ENCODE measurements around the gene DOCK2. TPM values are rescaled to one million over a fixed set of nuclear protein-coding genes. Genes with fewer than 3 reads are reported as not detected.

The DOCK2 gene
- polyA plus RNA-seq, 1 of the 3 experiments (the other 2 are of a cell fraction) = 3.8 TPM

DNA sequence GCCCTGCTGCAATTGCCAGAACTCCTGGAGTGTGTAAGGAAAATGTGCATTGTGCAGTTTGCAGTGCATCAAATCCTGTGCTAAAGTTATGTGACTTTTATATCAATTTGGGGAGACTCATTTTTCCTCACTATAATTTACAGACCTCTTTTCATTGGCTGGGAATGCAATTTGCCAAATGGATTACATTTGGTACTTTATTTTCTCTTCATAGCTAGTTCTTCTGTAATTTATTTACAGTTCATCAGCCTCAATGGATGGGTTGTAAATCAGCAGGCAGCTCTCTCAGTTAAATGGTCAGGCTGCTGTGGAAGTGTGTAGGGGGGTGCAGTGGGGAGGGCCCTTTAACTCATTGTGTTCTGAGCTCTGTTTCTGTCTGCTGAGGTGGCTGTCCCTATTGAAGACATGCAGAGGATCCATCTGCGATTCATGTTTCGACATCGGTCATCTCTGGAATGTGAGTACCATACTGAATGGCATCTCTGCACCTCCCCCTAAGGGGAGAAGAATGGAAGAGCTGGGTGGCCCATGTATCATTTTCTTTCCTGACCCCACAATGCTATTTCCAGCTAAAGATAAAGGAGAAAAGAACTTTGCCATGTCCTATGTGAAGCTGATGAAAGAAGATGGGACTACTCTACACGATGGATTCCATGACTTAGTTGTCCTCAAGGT lies 74.6 kb downstream of the DOCK2 start:
- ChIA-PET POLR2A (no interaction called here), CTCF (interaction anchor here (2.3 to 3.6 kb wide), 3 partner anchors 9 to 269 kb away, joined by 9 to 34 read pairs (median 23); partner anchors contain the start of gene INSYN2B)
- H3K9me2 ChIP-seq = no peaks in the 10 kb centered on the region
- H3K4me2 ChIP-seq = no peak overlapping the region
- H3K27me3 ChIP-seq (ENCODE audit: insufficient read depth) = no peaks in the 10 kb centered on the region
- DNase-seq = no peak
- H3K4me3 ChIP-seq (ENCODE audit: low read depth in 2 of 2, low read length in 1 of 2) = no peak overlapping the region
- 80% methylated on average over 3 of the region's 4 CpGs for WGBS (ENCODE audit: low lambda C conversion rate)
- TF ChIP-seq SIN3A (IDR thresholded peaks at IDR 0.05; ENCODE audit: borderline replicate concordance, low read depth, low read length) = no peak
- TF ChIP-seq, protein P1, sequence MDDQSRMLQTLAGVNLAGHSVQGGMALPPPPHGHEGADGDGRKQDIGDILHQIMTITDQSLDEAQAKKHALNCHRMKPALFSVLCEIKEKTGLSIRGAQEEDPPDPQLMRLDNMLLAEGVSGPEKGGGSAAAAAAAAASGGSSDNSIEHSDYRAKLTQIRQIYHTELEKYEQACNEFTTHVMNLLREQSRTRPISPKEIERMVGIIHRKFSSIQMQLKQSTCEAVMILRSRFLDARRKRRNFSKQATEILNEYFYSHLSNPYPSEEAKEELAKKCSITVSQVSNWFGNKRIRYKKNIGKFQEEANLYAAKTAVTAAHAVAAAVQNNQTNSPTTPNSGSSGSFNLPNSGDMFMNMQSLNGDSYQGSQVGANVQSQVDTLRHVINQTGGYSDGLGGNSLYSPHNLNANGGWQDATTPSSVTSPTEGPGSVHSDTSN (IDR thresholded peaks at IDR 0.05) = no peak
- no peak for TF ChIP-seq MXI1 (IDR thresholded peaks at IDR 0.05; ENCODE audit: low read depth, low read length)
- TF ChIP-seq, protein P2, sequence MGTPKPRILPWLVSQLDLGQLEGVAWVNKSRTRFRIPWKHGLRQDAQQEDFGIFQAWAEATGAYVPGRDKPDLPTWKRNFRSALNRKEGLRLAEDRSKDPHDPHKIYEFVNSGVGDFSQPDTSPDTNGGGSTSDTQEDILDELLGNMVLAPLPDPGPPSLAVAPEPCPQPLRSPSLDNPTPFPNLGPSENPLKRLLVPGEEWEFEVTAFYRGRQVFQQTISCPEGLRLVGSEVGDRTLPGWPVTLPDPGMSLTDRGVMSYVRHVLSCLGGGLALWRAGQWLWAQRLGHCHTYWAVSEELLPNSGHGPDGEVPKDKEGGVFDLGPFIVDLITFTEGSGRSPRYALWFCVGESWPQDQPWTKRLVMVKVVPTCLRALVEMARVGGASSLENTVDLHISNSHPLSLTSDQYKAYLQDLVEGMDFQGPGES (IDR thresholded peaks at IDR 0.05; ENCODE audit: low read depth, low read length) = no peak
- no peak for TF ChIP-seq ELF1 (IDR thresholded peaks at IDR 0.05)
- TF ChIP-seq FOXJ3 (CRISPR knock-in tag; IDR thresholded peaks at IDR 0.05) = no peak
- no peak for TF ChIP-seq RXRA (IDR thresholded peaks at IDR 0.05; ENCODE audit: borderline replicate concordance, low read depth)
- TF ChIP-seq CHD2 (IDR thresholded peaks at IDR 0.05; ENCODE audit: low read length, partially characterized antibody) = no peak
- TF ChIP-seq TCF12 (IDR thresholded peaks at IDR 0.05) = no peak
- no peak for TF ChIP-seq TEAD4 (IDR thresholded peaks at IDR 0.05; ENCODE audit: borderline replicate concordance, insufficient read depth)
- TF ChIP-seq EP300 (IDR thresholded peaks at IDR 0.05; ENCODE audit: borderline replicate concordance in 1 of 2, low read depth in 1 of 2, low read length in 1 of 2) = no peak
- TF ChIP-seq, protein P3, sequence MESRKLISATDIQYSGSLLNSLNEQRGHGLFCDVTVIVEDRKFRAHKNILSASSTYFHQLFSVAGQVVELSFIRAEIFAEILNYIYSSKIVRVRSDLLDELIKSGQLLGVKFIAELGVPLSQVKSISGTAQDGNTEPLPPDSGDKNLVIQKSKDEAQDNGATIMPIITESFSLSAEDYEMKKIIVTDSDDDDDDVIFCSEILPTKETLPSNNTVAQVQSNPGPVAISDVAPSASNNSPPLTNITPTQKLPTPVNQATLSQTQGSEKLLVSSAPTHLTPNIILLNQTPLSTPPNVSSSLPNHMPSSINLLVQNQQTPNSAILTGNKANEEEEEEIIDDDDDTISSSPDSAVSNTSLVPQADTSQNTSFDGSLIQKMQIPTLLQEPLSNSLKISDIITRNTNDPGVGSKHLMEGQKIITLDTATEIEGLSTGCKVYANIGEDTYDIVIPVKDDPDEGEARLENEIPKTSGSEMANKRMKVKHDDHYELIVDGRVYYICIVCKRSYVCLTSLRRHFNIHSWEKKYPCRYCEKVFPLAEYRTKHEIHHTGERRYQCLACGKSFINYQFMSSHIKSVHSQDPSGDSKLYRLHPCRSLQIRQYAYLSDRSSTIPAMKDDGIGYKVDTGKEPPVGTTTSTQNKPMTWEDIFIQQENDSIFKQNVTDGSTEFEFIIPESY (IDR thresholded peaks at IDR 0.05; ENCODE audit: borderline replicate concordance, low read depth) = no peak
- H3K9me3 ChIP-seq = no peaks in the 10 kb centered on the region
- no peaks in the 10 kb centered on the region for H4K20me1 ChIP-seq (ENCODE audit: insufficient read depth)
- peaks cover 0 to 3% of the 10 kb centered on the region in 2 experiments for H3K36me3 ChIP-seq (replicated peaks in 1 of 2; ENCODE audit: control insufficient read depth in 1 of 2, insufficient read depth in 2 of 2, low read length in 1 of 2)
- H2AFZ ChIP-seq (ENCODE audit: low read depth) = no peak overlapping the region
- peaks cover 0 to 15% of the 10 kb centered on the region in 2 experiments; a peak in 3 of 4 replicates for H3K4me1 ChIP-seq (ENCODE audit: control insufficient read depth in 1 of 2, insufficient read depth in 2 of 2, low read depth in 1 of 2, low read length in 1 of 2)
- no peaks in the 10 kb centered on the region for H3K79me2 ChIP-seq (ENCODE audit: insufficient read depth)
- no peak overlapping the region for H3K27ac ChIP-seq (ENCODE audit: low read depth in 2 of 2, low read length in 1 of 2)
- H3F3A ChIP-seq (replicated peaks; ENCODE audit: insufficient read depth) = peaks cover 9% of the 10 kb centered on the region
- no peak overlapping the region for H3K9ac ChIP-seq

DNA sequence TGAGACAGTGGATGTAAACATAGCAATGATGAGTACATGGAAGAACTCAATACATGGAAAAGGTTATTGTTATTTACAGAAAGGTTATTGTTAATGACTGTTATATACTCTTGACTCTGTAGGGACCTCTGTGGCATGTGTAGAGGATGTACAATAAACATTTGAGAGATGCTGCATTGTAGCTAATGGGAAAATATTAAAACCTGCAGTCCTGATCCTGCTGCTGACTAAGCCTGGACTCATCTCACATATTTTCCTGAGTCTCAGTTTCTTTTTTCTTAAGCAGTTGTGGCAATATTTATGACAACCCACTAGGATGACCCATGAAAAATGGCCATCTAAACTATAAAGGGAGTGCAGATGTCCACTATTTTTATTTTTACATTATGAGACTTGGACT lies 75.4 kb downstream of the DOCK2 start:
- Histone ChIP-seq H3K4me2 (no peak overlapping the region), H2AFZ (ENCODE audit: low read depth) (no peak overlapping the region), H3K4me1 (ENCODE audit: control insufficient read depth in 1 of 2, insufficient read depth in 2 of 2, low read depth in 1 of 2, low read length in 1 of 2) (peaks cover 0 to 17% of the 10 kb centered on the region in 2 experiments; a peak in 3 of 4 replicates), H3K4me3 (ENCODE audit: low read depth in 2 of 2, low read length in 1 of 2) (no peak overlapping the region), H3K36me3 (replicated peaks in 1 of 2; ENCODE audit: control insufficient read depth in 1 of 2, insufficient read depth in 2 of 2, low read length in 1 of 2) (peaks cover 0 to 3% of the 10 kb centered on the region in 2 experiments), H4K20me1 (ENCODE audit: insufficient read depth) (no peaks in the 10 kb centered on the region), H3K27me3 (ENCODE audit: insufficient read depth) (no peaks in the 10 kb centered on the region), H3K79me2 (ENCODE audit: insufficient read depth) (no peaks in the 10 kb centered on the region), H3F3A (replicated peaks; ENCODE audit: insufficient read depth) (peaks cover 5% of the 10 kb centered on the region), H3K27ac (ENCODE audit: low read depth in 2 of 2, low read length in 1 of 2) (no peak overlapping the region), H3K9ac (no peak overlapping the region), H3K9me2 (no peaks in the 10 kb centered on the region), H3K9me3 (no peaks in the 10 kb centered on the region)
- no peak for TF ChIP-seq RCOR1 (IDR thresholded peaks at IDR 0.05; ENCODE audit: low read length)
- no peak for TF ChIP-seq SMC3 (IDR thresholded peaks at IDR 0.05; ENCODE audit: low read depth, low read length)
- no peak for TF ChIP-seq TAF1 (IDR thresholded peaks at IDR 0.05; ENCODE audit: borderline replicate concordance, low read depth, low read length)
- TF ChIP-seq RAD21 (IDR thresholded peaks at IDR 0.05; ENCODE audit: low read length) = no peak
- TF ChIP-seq, protein P4, sequence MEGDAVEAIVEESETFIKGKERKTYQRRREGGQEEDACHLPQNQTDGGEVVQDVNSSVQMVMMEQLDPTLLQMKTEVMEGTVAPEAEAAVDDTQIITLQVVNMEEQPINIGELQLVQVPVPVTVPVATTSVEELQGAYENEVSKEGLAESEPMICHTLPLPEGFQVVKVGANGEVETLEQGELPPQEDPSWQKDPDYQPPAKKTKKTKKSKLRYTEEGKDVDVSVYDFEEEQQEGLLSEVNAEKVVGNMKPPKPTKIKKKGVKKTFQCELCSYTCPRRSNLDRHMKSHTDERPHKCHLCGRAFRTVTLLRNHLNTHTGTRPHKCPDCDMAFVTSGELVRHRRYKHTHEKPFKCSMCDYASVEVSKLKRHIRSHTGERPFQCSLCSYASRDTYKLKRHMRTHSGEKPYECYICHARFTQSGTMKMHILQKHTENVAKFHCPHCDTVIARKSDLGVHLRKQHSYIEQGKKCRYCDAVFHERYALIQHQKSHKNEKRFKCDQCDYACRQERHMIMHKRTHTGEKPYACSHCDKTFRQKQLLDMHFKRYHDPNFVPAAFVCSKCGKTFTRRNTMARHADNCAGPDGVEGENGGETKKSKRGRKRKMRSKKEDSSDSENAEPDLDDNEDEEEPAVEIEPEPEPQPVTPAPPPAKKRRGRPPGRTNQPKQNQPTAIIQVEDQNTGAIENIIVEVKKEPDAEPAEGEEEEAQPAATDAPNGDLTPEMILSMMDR (IDR thresholded peaks at IDR 0.05) = no peak
- no peak for TF ChIP-seq FOXJ3 (CRISPR knock-in tag; IDR thresholded peaks at IDR 0.05)
- ChIA-PET CTCF (interaction anchor here (2.5 to 3.6 kb wide), 2 partner anchors 10 to 268 kb away, joined by 23 to 34 read pairs; partner anchors contain the start of gene INSYN2B), POLR2A (no interaction called here)
- DNase-seq = no peak

All from SK-N-SH (cell line).